ENCODE results near the gene IGFBP5. TPM values are rescaled to one million over a fixed set of nuclear protein-coding genes. Genes with fewer than 3 reads are reported as not detected.
A peak's percentile ranks its signal among the peaks of the same experiment; 100 is the strongest.

Gene IGFBP5
- total RNA-seq, 1 donor from 2014 or later, result 415 TPM

DNA sequence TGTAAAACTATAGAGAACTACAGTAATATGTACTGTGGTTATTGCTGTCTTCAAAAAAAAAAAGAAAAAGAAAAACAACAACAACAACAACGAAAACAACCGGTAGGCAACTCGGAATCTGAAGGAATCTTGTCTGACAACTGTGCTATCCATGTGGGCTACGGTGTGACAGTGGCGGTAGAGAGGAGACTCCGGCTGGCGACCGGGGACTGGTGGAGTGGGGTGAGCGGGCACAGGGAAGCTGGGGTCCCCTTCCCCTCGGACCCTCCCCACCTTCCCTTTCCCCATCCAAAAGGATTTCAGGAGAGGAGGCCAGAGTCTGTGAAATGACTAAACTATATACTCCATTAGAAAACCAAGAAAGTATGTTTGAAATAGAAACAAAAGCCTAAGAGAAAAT is 22.9 kb downstream of the IGFBP5 start:
- Mint-ChIP-seq H3K9me3 (no peaks in the 10 kb centered on the region), H3K4me1 (no peaks in the 10 kb centered on the region), H3K27me3 (ENCODE audit: low read depth) (no peaks in the 10 kb centered on the region), H3K36me3 (peaks cover 30% of the 10 kb centered on the region), H3K27ac (peak overlapping the region; percentile 83), H3K4me3 (no peak overlapping the region)
- DNase-seq (ENCODE audit: low spot score in 2 of 2, unreplicated experiment in 2 of 2), result no peak
- TF ChIP-seq, protein P1, sequence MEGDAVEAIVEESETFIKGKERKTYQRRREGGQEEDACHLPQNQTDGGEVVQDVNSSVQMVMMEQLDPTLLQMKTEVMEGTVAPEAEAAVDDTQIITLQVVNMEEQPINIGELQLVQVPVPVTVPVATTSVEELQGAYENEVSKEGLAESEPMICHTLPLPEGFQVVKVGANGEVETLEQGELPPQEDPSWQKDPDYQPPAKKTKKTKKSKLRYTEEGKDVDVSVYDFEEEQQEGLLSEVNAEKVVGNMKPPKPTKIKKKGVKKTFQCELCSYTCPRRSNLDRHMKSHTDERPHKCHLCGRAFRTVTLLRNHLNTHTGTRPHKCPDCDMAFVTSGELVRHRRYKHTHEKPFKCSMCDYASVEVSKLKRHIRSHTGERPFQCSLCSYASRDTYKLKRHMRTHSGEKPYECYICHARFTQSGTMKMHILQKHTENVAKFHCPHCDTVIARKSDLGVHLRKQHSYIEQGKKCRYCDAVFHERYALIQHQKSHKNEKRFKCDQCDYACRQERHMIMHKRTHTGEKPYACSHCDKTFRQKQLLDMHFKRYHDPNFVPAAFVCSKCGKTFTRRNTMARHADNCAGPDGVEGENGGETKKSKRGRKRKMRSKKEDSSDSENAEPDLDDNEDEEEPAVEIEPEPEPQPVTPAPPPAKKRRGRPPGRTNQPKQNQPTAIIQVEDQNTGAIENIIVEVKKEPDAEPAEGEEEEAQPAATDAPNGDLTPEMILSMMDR (IDR thresholded peaks at IDR 0.05; ENCODE audit: unreplicated experiment), result no peak

DNA sequence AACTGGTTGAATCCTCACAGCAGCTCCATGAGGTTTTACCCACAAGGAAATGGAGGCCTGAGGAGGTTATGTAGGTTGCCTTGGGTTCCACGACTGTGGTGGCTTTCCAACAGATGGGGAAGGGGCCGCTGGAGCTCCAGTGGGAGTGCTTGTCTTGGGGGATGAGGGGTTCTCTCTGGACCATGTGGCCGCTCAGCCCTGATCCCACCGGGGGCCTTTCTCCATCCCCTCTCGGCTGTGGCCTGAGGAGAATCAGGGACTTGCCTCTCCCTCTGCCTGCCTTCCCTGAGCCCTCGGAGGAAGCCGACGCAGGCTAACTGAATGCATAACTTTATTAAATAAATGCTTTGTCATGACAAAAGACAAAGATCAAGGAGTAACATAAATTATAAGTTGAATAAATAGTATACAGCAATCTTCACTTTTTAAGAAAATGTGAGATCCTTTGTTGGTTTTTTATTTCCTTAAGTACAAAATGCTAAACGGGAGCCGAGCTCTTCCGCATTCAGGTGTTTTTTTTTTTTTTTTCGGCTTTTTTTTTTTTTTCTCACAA is 23.5 kb downstream of the IGFBP5 start:
- no peaks in the 10 kb centered on the region for H3K27me3 Mint-ChIP-seq (ENCODE audit: low read depth)
- H3K4me1 Mint-ChIP-seq, result no peaks in the 10 kb centered on the region
- H3K4me3 Mint-ChIP-seq, result no peak overlapping the region
- H3K9me3 Mint-ChIP-seq, result no peaks in the 10 kb centered on the region
- H3K36me3 Mint-ChIP-seq, result peaks cover 26% of the 10 kb centered on the region
- peak overlapping the region; percentile 5 for H3K27ac Mint-ChIP-seq
- DNase-seq (ENCODE audit: low spot score in 2 of 2, unreplicated experiment in 2 of 2), result no peak
- TF ChIP-seq, protein P1 (IDR thresholded peaks at IDR 0.05; ENCODE audit: unreplicated experiment), result no peak

DNA sequence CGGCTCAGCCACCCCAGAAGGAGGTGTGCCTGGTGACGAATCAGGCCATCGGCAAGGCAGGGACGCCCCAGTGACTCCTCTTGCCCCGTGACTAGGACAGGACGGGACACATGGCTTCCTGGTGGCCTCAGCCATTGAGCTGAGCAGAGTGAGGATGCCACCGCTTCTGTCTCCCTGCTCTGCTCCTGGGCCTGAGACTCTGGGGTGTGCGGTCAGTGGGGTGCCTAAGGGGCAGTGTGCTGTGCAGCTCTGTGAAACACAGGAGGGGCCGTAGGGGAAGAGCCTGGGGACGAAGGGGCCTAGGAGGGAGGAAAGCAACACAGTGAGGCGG is 24.3 kb downstream of the IGFBP5 start:
- H3K9me3 Mint-ChIP-seq, result no peaks in the 10 kb centered on the region
- no peak for DNase-seq (ENCODE audit: low spot score in 2 of 2, unreplicated experiment in 2 of 2)
- H3K27me3 Mint-ChIP-seq (ENCODE audit: low read depth), result no peaks in the 10 kb centered on the region
- peaks cover 5% of the 10 kb centered on the region for H3K4me1 Mint-ChIP-seq
- peak overlapping the region; percentile 14 for H3K27ac Mint-ChIP-seq
- no peak overlapping the region for H3K4me3 Mint-ChIP-seq
- TF ChIP-seq, protein P1 (IDR thresholded peaks at IDR 0.05; ENCODE audit: unreplicated experiment), result no peak
- H3K36me3 Mint-ChIP-seq, result peaks cover 22% of the 10 kb centered on the region

DNA sequence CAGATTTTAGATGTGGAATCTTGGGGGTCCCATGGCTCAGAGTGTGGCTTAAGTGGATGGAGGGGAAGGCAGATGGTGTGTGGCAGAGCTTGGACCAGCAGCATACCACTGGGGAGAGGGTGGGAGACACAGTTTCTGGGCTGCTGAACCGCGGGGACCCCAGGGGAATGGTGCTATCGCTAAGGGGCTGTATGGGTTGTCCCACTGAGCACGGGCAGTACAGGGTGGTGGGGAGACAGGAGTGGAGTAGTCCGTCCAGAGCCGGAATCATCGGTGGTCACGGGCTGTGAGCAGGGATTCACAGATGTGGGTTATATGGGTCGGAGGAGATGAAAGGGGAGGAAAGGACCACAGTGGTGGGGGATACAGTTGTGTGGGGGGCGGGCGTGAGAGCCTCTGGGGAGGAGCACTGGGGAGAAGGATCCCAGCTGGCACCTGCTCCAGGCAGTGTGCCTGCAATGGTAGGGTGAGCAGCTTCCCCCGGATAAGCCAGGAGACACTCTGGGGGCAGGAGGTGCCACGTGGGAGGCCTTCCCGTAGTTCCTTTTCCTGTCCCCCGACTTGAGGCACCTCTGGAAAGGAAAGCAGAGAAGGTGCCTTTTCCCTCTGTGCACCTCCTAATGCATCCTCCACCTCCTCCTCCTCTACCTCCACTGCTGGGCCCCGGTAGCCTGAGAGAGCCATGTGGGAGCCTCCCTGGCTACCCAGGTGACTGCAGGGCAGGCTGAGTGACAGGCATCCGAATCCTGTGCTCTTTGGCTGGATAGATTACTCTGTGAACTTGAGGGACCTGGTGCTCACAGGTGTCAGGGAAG is 24.9 kb downstream of the IGFBP5 start:
- TF ChIP-seq, protein P1 (IDR thresholded peaks at IDR 0.05; ENCODE audit: unreplicated experiment), result no peak
- Mint-ChIP-seq H3K4me1 (peaks cover 11% of the 10 kb centered on the region), H3K27ac (peak overlapping the region; percentile 24), H3K27me3 (ENCODE audit: low read depth) (no peaks in the 10 kb centered on the region), H3K4me3 (no peak overlapping the region), H3K9me3 (no peaks in the 10 kb centered on the region), H3K36me3 (peaks cover 17% of the 10 kb centered on the region)
- no peak for DNase-seq (ENCODE audit: low spot score in 2 of 2, unreplicated experiment in 2 of 2)

DNA sequence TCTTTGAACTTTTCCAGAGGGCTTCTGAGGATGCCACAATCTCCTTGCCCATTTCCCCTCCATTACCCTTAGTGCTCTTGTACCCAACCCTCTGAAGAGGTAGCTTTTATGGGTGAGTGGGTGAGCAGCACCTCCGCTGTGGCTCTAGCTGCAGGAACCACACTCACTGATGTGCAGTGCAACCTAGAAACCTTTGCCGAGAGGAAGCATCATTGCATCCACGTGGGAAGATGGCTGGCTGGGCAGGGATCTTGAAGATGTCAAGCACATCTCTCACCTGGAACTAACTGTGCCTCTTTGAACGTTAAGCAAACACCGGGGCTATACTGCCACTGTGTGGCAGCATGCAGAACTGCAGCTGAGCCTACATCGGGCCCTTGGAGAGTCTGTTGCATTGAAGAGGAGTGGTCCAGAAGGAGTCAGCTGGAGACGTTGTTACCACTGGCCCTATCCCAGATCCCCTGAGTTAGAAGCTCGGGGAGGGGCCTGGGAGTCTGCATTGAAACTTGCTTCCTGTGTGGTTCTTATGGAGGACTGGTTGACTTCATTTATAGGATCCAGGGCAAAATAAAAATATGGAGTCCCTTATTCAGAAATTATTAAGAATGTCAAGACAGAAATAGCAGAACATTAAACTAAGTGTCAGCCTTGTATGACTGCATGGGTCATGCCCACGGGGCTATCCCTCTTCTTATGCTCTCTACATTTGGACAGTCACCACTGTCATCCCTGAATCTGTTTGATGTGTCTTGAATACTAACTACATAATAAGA is 28.7 kb downstream of the IGFBP5 start:
- H3K4me3 Mint-ChIP-seq, result no peak overlapping the region
- TF ChIP-seq, protein P1 (IDR thresholded peaks at IDR 0.05; ENCODE audit: unreplicated experiment), result peak; percentile 98
- no peaks in the 10 kb centered on the region for H3K27me3 Mint-ChIP-seq (ENCODE audit: low read depth)
- no peaks in the 10 kb centered on the region for H3K9me3 Mint-ChIP-seq
- H3K4me1 Mint-ChIP-seq, result peaks cover 24% of the 10 kb centered on the region
- peaks cover 6% of the 10 kb centered on the region for H3K36me3 Mint-ChIP-seq
- H3K27ac Mint-ChIP-seq, result peak overlapping the region; percentile 62
- peak in 1 of 2 experiments; percentile 87 for DNase-seq (ENCODE audit: low spot score in 2 of 2, unreplicated experiment in 2 of 2)

Data from mesothelial cell of epicardium (in vitro differentiated cells).